ENCODE data around the gene GALR2.

- no peak for TF ChIP-seq CTCF (conservative IDR thresholded peaks at IDR 0.05; ENCODE audit: low read length)
- no peak for TF ChIP-seq EZH2phosphoT487 (IDR thresholded peaks at IDR 0.05; ENCODE audit: borderline replicate concordance, low read depth, low read length)
Observed at GRCh38 chr17:76040376-76040775, 34.2 kb upstream of the GALR2 start.
